ENCODE measurements around the gene CTNNA2.

Gene CTNNA2

DNA sequence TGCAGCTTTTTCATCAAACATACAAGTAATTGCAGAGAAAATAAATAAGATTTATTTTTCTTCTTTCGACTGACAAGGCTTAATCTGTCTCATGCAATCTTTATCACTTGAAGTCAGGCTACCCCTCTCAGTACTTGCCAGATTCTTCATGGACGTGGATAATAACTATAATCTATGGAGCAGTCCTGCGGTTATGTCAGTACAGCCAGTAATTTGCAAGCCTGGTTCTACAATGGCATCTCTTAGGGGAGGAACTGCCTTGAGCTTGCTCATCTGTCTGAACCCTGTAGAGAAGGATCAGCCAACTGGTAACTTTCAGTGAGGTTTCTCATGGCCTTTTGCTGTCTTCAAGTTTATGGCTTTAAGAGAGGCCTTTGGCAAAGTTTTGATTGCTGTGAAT lies 827.2 kb downstream of the CTNNA2 start:
- TF ChIP-seq, protein P1, sequence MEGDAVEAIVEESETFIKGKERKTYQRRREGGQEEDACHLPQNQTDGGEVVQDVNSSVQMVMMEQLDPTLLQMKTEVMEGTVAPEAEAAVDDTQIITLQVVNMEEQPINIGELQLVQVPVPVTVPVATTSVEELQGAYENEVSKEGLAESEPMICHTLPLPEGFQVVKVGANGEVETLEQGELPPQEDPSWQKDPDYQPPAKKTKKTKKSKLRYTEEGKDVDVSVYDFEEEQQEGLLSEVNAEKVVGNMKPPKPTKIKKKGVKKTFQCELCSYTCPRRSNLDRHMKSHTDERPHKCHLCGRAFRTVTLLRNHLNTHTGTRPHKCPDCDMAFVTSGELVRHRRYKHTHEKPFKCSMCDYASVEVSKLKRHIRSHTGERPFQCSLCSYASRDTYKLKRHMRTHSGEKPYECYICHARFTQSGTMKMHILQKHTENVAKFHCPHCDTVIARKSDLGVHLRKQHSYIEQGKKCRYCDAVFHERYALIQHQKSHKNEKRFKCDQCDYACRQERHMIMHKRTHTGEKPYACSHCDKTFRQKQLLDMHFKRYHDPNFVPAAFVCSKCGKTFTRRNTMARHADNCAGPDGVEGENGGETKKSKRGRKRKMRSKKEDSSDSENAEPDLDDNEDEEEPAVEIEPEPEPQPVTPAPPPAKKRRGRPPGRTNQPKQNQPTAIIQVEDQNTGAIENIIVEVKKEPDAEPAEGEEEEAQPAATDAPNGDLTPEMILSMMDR (IDR thresholded peaks at IDR 0.05; ENCODE audit: low read depth, low read length): no peak
- DNase-seq (ENCODE audit: extremely low read depth, low read depth): no peak

DNA sequence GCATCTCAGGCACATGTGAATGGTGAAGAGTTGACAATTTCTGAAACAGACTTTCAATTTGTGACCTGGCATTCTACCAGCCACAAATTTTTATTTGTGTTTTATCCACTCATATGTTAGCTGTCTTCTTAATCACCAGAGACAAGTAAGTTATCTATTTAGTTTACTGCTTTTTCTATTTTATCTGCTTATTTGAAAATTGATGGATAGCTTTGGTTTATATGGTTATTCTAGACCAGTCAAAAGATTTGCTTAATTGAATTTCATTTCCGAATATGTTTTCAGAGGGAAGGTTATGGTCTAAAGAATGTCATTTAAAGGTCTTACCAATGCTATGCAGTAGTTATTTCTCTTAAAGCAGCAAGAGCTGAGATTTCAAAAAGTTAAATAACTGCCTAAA lies 835.2 kb downstream of the CTNNA2 start:
- no peak for DNase-seq (ENCODE audit: extremely low read depth, low read depth)
- TF ChIP-seq, protein P1 (IDR thresholded peaks at IDR 0.05; ENCODE audit: low read depth, low read length): no peak

DNA sequence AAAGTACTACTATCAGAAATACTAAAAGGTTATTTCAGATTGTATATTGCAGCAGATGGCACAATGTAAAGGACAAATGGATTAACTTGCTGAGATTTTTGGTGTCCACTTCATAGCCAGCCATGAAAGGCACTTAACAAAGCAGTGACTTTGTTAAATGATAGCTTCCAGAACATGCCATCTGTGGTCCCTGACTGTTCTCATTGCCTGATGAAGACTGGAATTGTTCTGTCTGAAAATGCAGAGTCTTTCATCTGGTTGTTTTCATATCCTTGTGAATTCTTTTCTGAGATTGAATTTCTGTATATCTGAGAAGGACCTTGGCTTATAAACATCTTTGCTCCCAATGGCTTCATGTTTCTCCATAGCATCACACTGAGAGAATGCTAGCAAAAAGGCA lies 836.1 kb downstream of the CTNNA2 start:
- no peak for DNase-seq (ENCODE audit: extremely low read depth, low read depth)
- TF ChIP-seq, protein P1 (IDR thresholded peaks at IDR 0.05; ENCODE audit: low read depth, low read length): no peak

DNA sequence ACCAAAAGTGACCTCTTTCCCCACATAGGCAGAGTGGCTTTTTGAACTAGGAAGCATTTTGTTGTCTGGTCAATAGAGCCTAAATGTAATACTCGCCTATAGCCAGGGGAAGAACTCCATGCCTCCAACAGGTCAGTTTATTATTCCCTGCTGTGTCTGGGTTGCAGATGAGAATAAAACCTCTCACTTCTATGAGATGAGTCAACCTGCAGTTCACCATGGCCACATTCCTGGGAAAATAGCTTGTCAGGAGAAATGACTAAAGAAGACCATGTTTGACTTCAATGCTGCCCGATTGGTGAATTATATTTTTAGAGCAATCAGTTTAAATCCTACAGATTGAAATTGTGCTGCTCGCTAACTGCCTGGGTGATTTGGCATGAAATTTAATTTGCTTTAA lies 838.4 kb downstream of the CTNNA2 start:
- no peak for DNase-seq (ENCODE audit: extremely low read depth, low read depth)
- TF ChIP-seq, protein P1 (IDR thresholded peaks at IDR 0.05; ENCODE audit: low read depth, low read length): no peak

DNA sequence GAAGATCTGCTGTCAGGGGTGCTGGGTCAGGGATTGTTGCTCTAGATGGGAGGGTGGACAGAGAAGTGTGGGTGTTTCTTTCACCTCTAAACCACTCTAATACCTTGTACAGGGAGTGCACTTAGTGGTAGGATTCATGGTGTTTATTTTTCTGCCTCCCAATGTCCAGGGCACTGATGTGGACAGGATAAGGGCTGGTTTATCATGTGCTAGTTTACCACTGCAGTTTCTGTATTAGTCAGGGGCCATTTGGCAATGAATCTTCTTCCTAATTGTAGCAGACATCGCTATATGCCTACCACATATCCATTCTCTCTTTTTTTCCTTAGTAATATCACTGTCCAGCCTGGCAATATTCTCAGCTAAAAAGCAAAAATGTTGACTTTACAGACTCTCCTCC lies 842.0 kb downstream of the CTNNA2 start:
- TF ChIP-seq, protein P1 (IDR thresholded peaks at IDR 0.05; ENCODE audit: low read depth, low read length): no peak
- DNase-seq (ENCODE audit: extremely low read depth, low read depth): no peak

DNA sequence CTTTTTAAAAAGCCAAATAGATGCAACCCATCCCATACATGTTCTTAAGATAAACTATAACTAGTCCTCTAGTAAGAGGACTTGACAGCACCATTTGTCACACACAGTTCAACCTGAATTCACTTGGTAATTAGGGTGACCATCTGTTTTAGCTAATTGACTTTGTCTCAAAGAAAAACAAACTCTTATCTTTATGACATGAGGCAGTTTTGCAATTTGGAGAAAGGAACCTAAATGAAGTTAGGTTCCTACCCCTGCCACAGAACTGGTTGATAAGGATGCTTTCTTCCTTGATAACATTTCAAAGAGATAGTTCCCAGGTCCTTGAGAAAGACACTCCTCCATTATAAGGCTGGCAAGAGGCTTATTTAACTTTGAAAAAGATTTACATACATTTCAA lies 849.1 kb downstream of the CTNNA2 start:
- DNase-seq (ENCODE audit: extremely low read depth, low read depth): no peak
- TF ChIP-seq, protein P1 (IDR thresholded peaks at IDR 0.05; ENCODE audit: low read depth, low read length): no peak

DNA sequence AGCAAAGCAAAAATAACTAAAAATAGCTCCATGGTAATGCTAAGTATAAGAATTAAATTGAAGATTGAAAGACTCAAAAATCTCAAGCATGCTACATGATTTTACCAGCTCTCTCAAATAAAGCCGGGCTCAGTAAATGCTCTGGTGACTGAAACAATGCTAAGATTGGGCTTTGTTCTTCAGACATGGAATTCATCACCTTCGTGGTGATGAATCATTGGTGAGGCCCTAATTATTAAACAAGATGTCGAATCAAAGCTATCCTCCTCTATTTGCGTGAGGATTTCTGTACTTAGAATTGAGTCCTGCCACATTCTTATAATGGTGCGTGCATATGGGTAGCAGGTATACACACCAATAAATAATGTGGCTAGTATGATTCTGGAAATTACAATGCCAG lies 850.5 kb downstream of the CTNNA2 start:
- TF ChIP-seq, protein P1 (IDR thresholded peaks at IDR 0.05; ENCODE audit: low read depth, low read length): no peak
- DNase-seq (ENCODE audit: extremely low read depth, low read depth): no peak
